Stimulated activated CD8-positive, alpha-beta memory T cell treated with anti-CD3 and anti-CD28 coated beads, Interleukin-2, amount 100 ng/mL, for 48 hours (primary cell): Measurements from ENCODE around the gene SCUBE1.

Experiments
- DNase-seq, 2 donors: peaks; one replicate each; pipeline ENCODE4 v3.0.0-alpha.2; 2020; ENCODE audit warnings: low read depth in 2 of 2

SCUBE1 gene

GRCh38 chr22:43239193-43239780 is 103.9 kb downstream of the SCUBE1 start:
- no peak for DNase-seq

GRCh38 chr22:43238526-43239006 is 104.6 kb downstream of the SCUBE1 start:
- no peak for DNase-seq

- no peak for DNase-seq
Observed at GRCh38 chr22:43237280-43237679, 105.9 kb downstream of the SCUBE1 start.

- DNase-seq = no peak
Observed at GRCh38 chr22:43236411-43237166, 106.6 kb downstream of the SCUBE1 start.

- DNase-seq = no peak
Observed at GRCh38 chr22:43235445-43236409, 107.4 kb downstream of the SCUBE1 start.

GRCh38 chr22:43234264-43234988 is 108.7 kb downstream of the SCUBE1 start:
- DNase-seq = no peak

- no peak for DNase-seq
Observed at GRCh38 chr22:43233529-43233928, 109.6 kb downstream of the SCUBE1 start.

GRCh38 chr22:43232445-43232844 is 110.7 kb downstream of the SCUBE1 start:
- DNase-seq = no peak

- DNase-seq = no peak
Observed at GRCh38 chr22:43231724-43232034, 111.5 kb downstream of the SCUBE1 start.

- peak; percentile 36 to 52 for DNase-seq
Observed at GRCh38 chr22:43230971-43231723, 112.0 kb downstream of the SCUBE1 start.

GRCh38 chr22:43230571-43230970 is 112.6 kb downstream of the SCUBE1 start:
- no peak for DNase-seq

- no peak for DNase-seq
Observed at GRCh38 chr22:43228863-43229262, 114.3 kb downstream of the SCUBE1 start.

GRCh38 chr22:43228330-43228729 is 114.8 kb downstream of the SCUBE1 start:
- DNase-seq = peak in 1 of 2 donors; percentile 34

GRCh38 chr22:43227239-43227630 is 115.9 kb downstream of the SCUBE1 start:
- DNase-seq = no peak

GRCh38 chr22:43226377-43227238 is 116.6 kb downstream of the SCUBE1 start:
- DNase-seq = no peak

- DNase-seq = no peak
Observed at GRCh38 chr22:43225609-43226008, 117.6 kb downstream of the SCUBE1 start.

GRCh38 chr22:43222987-43223386 is 120.2 kb downstream of the SCUBE1 start:
- no peak for DNase-seq

- no peak for DNase-seq
Observed at GRCh38 chr22:43222262-43222661, 120.9 kb downstream of the SCUBE1 start.

GRCh38 chr22:43220625-43221380 is 122.4 kb downstream of the SCUBE1 start:
- DNase-seq = no peak
